WERI-Rb-1 (cell line): ENCODE results near the gene CITED1.

Source experiments
- DNase-seq: peaks from one replicate; pipeline ENCODE4 v3.0.0-alpha.2; 2020
- H3K27ac ChIP-seq: fragments of 250-450 bp; sonication (Bioruptor Pico); 2 replicates; pipeline ENCODE4 v1.5.1; 2020; ENCODE audit warnings: mild to moderate bottlenecking, moderate library complexity
- H3K27me3 ChIP-seq: fragments of 250-450 bp; sonication (Bioruptor Pico); 2 replicates; pipeline ENCODE4 v1.5.1; 2021; ENCODE audit warnings: mild to moderate bottlenecking, low read depth, moderate library complexity; ENCODE audit not compliant: insufficient read depth, severe bottlenecking
- H3K36me3 ChIP-seq: fragments of 250-450 bp; sonication (Bioruptor Pico); 2 replicates; pipeline ENCODE4 v1.5.1; 2020; ENCODE audit warnings: mild to moderate bottlenecking, moderate library complexity
- H3K4me3 ChIP-seq: 2 replicates; pipeline ENCODE4 v1.5.1; 2011; ENCODE audit warnings: low read depth, mild to moderate bottlenecking, control low read depth, low read length
- H3K9me3 ChIP-seq: fragments of 250-450 bp; sonication (Bioruptor Pico); 2 replicates; pipeline ENCODE4 v1.5.1; 2021; ENCODE audit warnings: mild to moderate bottlenecking, moderate library complexity; ENCODE audit not compliant: severe bottlenecking
- TF ChIP-seq, protein P1 (sequence below): IDR thresholded peaks from 2 replicates; pipeline ENCODE4 v1.5.1; 2011; ENCODE audit warnings: low read depth, mild to moderate bottlenecking, control low read depth, inconsistent platforms, low read length

Gene CITED1

DNA sequence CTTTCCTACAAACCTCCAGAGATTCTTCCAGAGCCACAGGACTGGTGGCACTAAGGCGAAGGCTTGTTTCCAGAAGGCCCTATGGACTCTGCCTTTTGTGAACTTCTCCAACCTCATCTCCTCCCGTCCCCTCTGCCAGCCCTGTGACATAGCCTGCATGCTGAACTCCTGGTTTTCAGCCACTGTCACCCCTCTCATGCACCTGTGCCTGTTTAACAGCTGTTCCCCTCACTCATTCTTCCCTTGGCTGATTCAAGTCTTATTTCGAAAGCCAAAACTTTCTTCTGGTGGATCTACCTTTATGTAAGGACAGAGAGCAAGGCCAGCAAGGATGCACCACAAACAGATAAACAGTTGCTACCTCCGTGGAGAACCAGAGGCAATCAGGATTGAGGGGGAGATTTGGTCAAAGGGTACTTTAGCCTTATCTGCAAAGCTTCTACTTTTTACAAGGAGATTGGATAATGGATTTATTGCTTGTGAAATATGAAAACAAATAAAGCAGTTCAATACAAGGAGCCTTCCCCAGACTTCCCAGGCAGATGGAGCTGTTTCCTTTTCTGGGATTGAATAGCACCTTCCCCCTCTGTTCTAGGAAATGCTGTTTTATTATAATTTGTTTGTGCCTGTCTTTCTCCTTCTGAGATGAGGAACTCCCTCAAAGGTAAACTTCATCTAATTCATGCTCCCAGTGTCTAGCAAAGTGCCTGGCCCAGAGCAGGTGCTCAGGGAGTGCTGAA lies 5.7 kb downstream of the CITED1 start:
- Histone ChIP-seq H3K9me3 (no peaks in the 10 kb centered on the region), H3K27ac (no peak overlapping the region), H3K27me3 (peaks cover 3% of the 10 kb centered on the region), H3K4me3 (no peak overlapping the region), H3K36me3 (peaks cover 12% of the 10 kb centered on the region)
- TF ChIP-seq, protein P1, sequence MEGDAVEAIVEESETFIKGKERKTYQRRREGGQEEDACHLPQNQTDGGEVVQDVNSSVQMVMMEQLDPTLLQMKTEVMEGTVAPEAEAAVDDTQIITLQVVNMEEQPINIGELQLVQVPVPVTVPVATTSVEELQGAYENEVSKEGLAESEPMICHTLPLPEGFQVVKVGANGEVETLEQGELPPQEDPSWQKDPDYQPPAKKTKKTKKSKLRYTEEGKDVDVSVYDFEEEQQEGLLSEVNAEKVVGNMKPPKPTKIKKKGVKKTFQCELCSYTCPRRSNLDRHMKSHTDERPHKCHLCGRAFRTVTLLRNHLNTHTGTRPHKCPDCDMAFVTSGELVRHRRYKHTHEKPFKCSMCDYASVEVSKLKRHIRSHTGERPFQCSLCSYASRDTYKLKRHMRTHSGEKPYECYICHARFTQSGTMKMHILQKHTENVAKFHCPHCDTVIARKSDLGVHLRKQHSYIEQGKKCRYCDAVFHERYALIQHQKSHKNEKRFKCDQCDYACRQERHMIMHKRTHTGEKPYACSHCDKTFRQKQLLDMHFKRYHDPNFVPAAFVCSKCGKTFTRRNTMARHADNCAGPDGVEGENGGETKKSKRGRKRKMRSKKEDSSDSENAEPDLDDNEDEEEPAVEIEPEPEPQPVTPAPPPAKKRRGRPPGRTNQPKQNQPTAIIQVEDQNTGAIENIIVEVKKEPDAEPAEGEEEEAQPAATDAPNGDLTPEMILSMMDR: no peak
- no peak for DNase-seq

DNA sequence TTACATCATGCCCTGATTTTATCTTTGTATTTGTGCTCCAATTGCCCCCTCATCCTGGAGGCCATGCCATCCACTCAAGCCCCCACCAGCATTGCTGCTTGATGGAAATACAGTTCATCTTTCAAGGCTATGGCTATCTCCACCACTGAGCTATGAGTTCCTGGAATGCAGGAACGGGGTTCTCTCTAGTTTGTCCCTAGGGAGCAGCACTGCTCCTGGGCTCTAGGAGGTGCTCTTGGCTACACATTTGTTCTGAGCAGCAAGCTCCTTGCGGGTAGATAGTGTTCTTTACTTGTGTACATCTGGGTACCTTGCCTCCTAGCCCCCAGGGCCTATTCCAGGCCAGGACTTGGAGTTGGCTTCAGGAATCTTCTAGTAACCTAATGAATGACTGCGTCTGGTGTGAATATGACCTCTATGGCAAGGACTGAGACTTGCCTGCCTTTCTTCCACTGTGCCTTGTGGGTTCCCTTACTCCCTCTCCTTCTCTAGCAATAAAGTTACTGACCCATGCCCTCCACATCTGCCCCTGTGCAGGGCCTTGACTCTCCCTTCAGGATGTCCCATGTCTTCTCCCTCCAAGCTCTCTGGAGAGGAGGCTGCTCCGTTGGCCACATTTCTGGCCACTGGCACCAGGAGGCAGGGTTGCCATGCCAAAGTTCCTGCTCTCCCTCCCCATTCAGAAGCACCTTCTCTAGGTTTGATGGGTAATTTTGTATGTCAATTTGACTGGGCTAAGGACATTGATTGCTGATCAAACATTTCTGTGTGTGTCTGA lies 7.6 kb downstream of the CITED1 start:
- peak; percentile 42 for DNase-seq
- peaks cover 12% of the 10 kb centered on the region for H3K36me3 ChIP-seq
- H3K27ac ChIP-seq: no peak overlapping the region
- no peak overlapping the region for H3K4me3 ChIP-seq
- H3K27me3 ChIP-seq: no peaks in the 10 kb centered on the region
- no peaks in the 10 kb centered on the region for H3K9me3 ChIP-seq
- TF ChIP-seq, protein P1: peak; percentile 82

DNA sequence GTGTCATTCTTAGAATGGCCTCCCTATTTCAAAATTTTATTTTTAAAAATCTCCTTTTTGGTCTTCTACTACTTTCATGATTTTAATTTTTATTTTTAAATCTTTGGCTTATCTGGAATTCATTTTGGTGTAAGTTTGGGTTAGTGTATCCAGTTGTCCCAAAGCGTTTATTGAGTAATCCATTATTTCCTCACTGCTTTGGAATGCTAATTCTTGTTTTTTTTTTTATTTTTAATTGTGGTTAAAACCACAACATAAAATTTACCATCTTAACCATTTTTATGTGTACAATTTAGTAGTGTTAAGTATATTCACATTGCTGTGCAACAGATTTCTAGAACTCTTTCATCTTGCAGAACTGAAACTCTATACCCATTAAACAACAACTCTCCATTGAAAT lies 8.7 kb downstream of the CITED1 start:
- DNase-seq: no peak
- Histone ChIP-seq H3K36me3 (peaks cover 9% of the 10 kb centered on the region), H3K27me3 (no peaks in the 10 kb centered on the region), H3K4me3 (no peak overlapping the region), H3K9me3 (no peaks in the 10 kb centered on the region), H3K27ac (no peak overlapping the region)
- TF ChIP-seq, protein P1: no peak

DNA sequence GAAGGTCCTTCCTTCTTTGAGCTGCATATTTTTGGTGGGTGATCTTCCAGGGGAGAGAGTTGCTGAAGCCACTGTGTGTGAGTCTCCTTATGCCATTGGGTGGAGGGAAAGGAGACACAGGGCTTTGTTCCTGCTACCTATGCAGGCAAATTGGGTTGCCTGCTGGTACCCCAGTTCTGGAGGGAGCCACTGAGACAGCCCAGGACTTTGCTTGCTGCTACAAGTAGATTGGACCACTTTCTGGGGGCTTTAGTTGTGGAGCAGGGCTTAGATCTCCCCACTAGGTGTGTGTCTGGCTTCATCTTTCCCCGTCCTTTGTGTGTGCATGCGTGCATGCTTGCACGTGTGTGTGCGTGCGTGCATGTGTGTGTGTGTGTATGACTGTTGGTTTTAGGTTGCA lies 10.0 kb downstream of the CITED1 start:
- peaks cover 1% of the 10 kb centered on the region for H3K36me3 ChIP-seq
- no peak for DNase-seq
- H3K4me3 ChIP-seq: no peak overlapping the region
- peaks cover 6% of the 10 kb centered on the region for H3K27me3 ChIP-seq
- H3K9me3 ChIP-seq: no peaks in the 10 kb centered on the region
- TF ChIP-seq, protein P1: no peak
- H3K27ac ChIP-seq: no peak overlapping the region

DNA sequence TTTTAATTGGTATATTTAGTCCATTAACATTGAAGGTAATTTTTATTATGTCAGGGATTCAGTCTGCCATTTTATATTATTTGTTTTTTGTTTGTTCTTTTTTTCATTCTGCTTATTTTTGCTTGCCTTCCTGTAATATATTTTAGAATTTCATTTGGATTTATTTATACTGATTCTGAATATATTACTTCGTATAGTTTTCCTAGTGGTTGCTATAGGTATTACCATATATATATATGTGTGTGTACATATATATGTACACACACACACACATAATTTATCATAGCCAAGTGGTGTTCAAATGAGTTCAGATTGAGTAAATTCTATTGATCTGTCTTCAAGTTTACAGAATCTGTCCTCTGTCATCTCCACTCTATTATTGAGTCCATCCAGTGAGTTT lies 11.2 kb downstream of the CITED1 start:
- no peak for DNase-seq
- TF ChIP-seq, protein P1: no peak
- H3K4me3 ChIP-seq: no peak overlapping the region
- no peaks in the 10 kb centered on the region for H3K36me3 ChIP-seq
- H3K27me3 ChIP-seq: peaks cover 6% of the 10 kb centered on the region
- no peaks in the 10 kb centered on the region for H3K9me3 ChIP-seq
- no peak overlapping the region for H3K27ac ChIP-seq
